A673 (cell line): ENCODE measurements around the gene SIM2. TPM values are rescaled to one million over a fixed set of nuclear protein-coding genes. Genes with fewer than 3 reads are reported as not detected.

ENCODE experiments used
- BruUV-seq: library from RNA; stranded (reverse); fragments of 400-500 nt; replicated peaks from 2 replicates; lab custom pipeline; 2021; lab: Mats Ljungman, UMichigan
- CTCF ChIA-PET: fragments of 300-600 bp; sonication (Branson Sonifier 250); formaldehyde crosslinking; loops from one replicate; lab custom pipeline; 2022; ENCODE audit warnings: antibody characterized with exemption; lab: Charles Lee
- POLR2A ChIA-PET: fragments of 300-600 bp; sonication (Branson Sonifier 250); formaldehyde crosslinking; loops from one replicate; lab custom pipeline; 2022; ENCODE audit warnings: antibody characterized with exemption; ENCODE audit not compliant: low non-redundant PET; lab: Charles Lee
- DNase-seq: peaks from one replicate; pipeline ENCODE4 v3.0.0-alpha.2; 2015; ENCODE audit warnings: low spot score
- H3K27ac ChIP-seq: fragments of 200-600 bp; sonication (generic); 2 replicates; pipeline ENCODE4 v1.5.1; 2016; ENCODE audit warnings: mixed run types, low read depth, mild to moderate bottlenecking, mixed read lengths, antibody characterized with exemption, low read length; ENCODE audit not compliant: poor library complexity, severe bottlenecking
- H3K27me3 ChIP-seq: fragments of 200-600 bp; sonication (generic); replicated peaks from 2 replicates; pipeline ENCODE4 v1.6.1; 2017; ENCODE audit warnings: mixed run types, low read depth, mild to moderate bottlenecking, mixed read lengths, antibody characterized with exemption, low read length; ENCODE audit not compliant: insufficient read depth, poor library complexity
- H3K36me3 ChIP-seq: fragments of 200-600 bp; sonication (generic); 2 replicates; pipeline ENCODE4 v1.6.1; 2016; ENCODE audit warnings: mixed run types, mild to moderate bottlenecking, mixed read lengths, antibody characterized with exemption, low read length; ENCODE audit not compliant: insufficient read depth, poor library complexity, severe bottlenecking
- H3K4me1 ChIP-seq: fragments of 200-600 bp; sonication (generic); 2 replicates; pipeline ENCODE4 v1.6.1; 2017; ENCODE audit warnings: mixed run types, mild to moderate bottlenecking, mixed read lengths, antibody characterized with exemption, low read length; ENCODE audit not compliant: insufficient read depth, poor library complexity, severe bottlenecking
- H3K4me3 ChIP-seq: fragments of 200-600 bp; sonication (generic); 2 replicates; pipeline ENCODE4 v1.5.1; 2016; ENCODE audit warnings: low read depth, mixed run types, mild to moderate bottlenecking, mixed read lengths, low read length; ENCODE audit not compliant: poor library complexity, severe bottlenecking
- H3K9me3 ChIP-seq: fragments of 200-600 bp; sonication (generic); 2 replicates; pipeline ENCODE4 v1.6.1; 2016; ENCODE audit warnings: mixed run types, low read depth, mild to moderate bottlenecking, mixed read lengths, antibody characterized with exemption, low read length; ENCODE audit not compliant: poor library complexity, severe bottlenecking
- EZH2 ChIP-seq: fragments of 200-600 bp; sonication (generic); IDR thresholded peaks from 2 replicates; pipeline ENCODE4 v1.6.1; 2017; ENCODE audit warnings: borderline replicate concordance, low read depth, mild to moderate bottlenecking, mixed read lengths, antibody characterized with exemption, low read length; ENCODE audit not compliant: poor library complexity, severe bottlenecking
- intact Hi-C: fragments of 100-400 bp; cut with micrococcal nuclease; formaldehyde crosslinking; loops from one replicate; pipeline ENCODE4 v1.10.0; 2022; ENCODE audit not compliant: unreplicated experiment
- total RNA-seq: library from RNA; stranded (reverse); gene quantifications from 2 replicates; pipeline ENCODE4 v1.2.3, GENCODE V29; 2021
- TF ChIP-seq, protein P1 (sequence below): fragments of 300-800, 200-600 bp; sonication (generic); conservative IDR thresholded peaks from 2 replicates; pipeline ENCODE4 v1.5.1; 2017; ENCODE audit warnings: low read depth, mild to moderate bottlenecking, antibody characterized with exemption, low read length, moderate library complexity, mixed read lengths

SIM2 gene
- total RNA-seq, 1 experiment from 2014 or later: 42.7 TPM

DNA sequence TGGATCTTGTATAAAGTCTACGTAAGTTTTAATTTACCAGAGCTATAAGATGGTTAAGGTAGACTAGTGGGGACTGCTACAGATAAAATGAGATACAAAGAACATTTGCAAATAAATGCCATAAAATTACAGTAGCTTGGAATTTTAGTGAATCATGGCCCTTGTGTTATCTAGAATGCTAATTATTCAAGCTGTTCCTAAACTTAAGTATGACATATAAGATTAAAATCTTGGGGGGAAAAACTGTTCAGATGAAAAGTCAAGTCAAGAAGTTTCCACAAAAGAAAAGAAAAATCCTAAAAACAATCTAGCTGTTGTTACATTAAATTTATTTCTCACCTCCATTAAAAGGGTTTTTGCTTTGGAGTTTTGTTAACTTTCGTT lies 51.7 kb downstream of the SIM2 start:
- intact Hi-C loops: loop anchor here (5.0 kb wide), 2 partner anchors 102 to 177 kb away; no protein-coding TSS in a partner anchor
- ChIA-PET CTCF (no interaction called here), POLR2A (no interaction called here)
- Histone ChIP-seq H3K27me3 (no peaks in the 10 kb centered on the region), H3K4me3 (no peak overlapping the region), H3K4me1 (peaks cover 40% of the 10 kb centered on the region), H3K9me3 (no peaks in the 10 kb centered on the region), H3K36me3 (peaks cover 8% of the 10 kb centered on the region), H3K27ac (peak overlapping the region; percentile 37)
- TF ChIP-seq, protein P1, sequence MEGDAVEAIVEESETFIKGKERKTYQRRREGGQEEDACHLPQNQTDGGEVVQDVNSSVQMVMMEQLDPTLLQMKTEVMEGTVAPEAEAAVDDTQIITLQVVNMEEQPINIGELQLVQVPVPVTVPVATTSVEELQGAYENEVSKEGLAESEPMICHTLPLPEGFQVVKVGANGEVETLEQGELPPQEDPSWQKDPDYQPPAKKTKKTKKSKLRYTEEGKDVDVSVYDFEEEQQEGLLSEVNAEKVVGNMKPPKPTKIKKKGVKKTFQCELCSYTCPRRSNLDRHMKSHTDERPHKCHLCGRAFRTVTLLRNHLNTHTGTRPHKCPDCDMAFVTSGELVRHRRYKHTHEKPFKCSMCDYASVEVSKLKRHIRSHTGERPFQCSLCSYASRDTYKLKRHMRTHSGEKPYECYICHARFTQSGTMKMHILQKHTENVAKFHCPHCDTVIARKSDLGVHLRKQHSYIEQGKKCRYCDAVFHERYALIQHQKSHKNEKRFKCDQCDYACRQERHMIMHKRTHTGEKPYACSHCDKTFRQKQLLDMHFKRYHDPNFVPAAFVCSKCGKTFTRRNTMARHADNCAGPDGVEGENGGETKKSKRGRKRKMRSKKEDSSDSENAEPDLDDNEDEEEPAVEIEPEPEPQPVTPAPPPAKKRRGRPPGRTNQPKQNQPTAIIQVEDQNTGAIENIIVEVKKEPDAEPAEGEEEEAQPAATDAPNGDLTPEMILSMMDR: no peak
- no peak for TF ChIP-seq EZH2
- DNase-seq: no peak
- no TSS peak for BruUV-seq

DNA sequence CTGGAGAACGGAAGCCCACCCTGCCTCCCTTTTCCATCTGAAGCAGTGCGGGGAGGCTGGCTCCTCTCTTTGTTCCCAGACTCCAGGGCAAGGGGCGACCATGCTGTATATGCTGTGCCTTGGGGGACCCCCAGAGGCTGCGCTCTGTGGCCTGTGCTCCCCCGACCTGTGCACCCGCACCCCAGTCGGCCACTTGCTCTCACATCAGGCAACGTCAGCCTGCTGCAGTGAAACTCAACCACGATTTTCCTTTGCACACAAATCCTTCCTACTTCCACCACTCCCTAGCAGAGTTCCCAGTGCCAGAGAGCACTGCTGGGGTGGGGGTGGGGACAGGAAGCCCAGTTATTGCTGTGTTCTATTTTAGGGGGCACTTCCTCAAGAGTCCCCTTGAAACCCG lies 52.5 kb downstream of the SIM2 start:
- Histone ChIP-seq H3K4me3 (no peak overlapping the region), H3K27ac (peak overlapping the region; percentile 37), H3K27me3 (no peaks in the 10 kb centered on the region), H3K36me3 (peaks cover 5% of the 10 kb centered on the region), H3K4me1 (peaks cover 38% of the 10 kb centered on the region), H3K9me3 (no peaks in the 10 kb centered on the region)
- CTCF ChIA-PET: no interaction called here
- intact Hi-C loops: loop anchor here (5.0 kb wide), 2 partner anchors 101 to 176 kb away; no protein-coding TSS in a partner anchor
- TF ChIP-seq, protein P1: no peak
- no peak for TF ChIP-seq EZH2
- no TSS peak for BruUV-seq
- POLR2A ChIA-PET: no interaction called here
- no peak for DNase-seq

DNA sequence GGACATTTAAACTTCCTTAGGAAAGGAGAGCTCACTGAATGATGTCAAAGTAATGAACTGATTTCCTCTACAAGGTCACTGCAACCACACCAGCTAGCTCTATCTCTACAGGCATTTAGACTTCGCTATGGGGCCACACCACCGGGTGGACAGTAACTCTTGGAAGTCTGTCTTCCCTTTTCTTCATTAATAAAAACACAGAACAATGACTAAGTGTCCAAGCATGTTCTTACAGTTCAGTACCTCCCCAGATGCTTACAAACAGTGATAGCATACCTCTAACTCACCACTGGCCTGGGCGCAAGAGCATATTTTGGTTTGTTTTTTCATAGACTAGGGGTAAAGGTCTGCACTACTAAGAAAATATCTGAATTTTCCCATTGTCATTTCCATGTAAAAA lies 54.6 kb downstream of the SIM2 start:
- DNase-seq: no peak
- Histone ChIP-seq H3K27me3 (no peaks in the 10 kb centered on the region), H3K4me3 (no peak overlapping the region), H3K9me3 (no peaks in the 10 kb centered on the region), H3K36me3 (peaks cover 4% of the 10 kb centered on the region), H3K4me1 (peaks cover 29% of the 10 kb centered on the region), H3K27ac (no peak overlapping the region)
- intact Hi-C loops: loop anchor here (5.0 kb wide), 2 partner anchors 99 to 174 kb away; no protein-coding TSS in a partner anchor
- POLR2A ChIA-PET: no interaction called here
- TF ChIP-seq, protein P1: no peak
- no peak for TF ChIP-seq EZH2
- CTCF ChIA-PET: no interaction called here
- BruUV-seq: no TSS peak
